Ovary (tissue), 9 donors: ENCODE results near the gene RBM47. TPM values are rescaled to one million over a fixed set of nuclear protein-coding genes. Genes with fewer than 3 reads are reported as not detected.

Experiments used
- DNase-seq, 5 donors: peaks; one replicate each; pipeline ENCODE4 v3.0.0-alpha.2; 2019 to 2020
- H3K27ac ChIP-seq, 2 donors: fragments of 200-600 bp; one replicate each; pipeline versions ENCODE4 v1.5.1 to v1.8.0; 2019 to 2022
- H3K27me3 ChIP-seq: fragments of 200-600 bp; one replicate; pipeline ENCODE4 v1.8.0; 2022
- H3K36me3 ChIP-seq: fragments of 200-600 bp; sonication (generic); one replicate; pipeline ENCODE4 v1.5.1; 2019
- H3K4me1 ChIP-seq: one replicate; pipeline ENCODE4 v1.8.1; 2013; ENCODE audit warnings: mild to moderate bottlenecking, moderate library complexity; ENCODE audit not compliant: insufficient read depth
- H3K4me3 ChIP-seq: fragments of 200-600 bp; sonication (generic); one replicate; pipeline ENCODE4 v1.5.1; 2017
- H3K9me3 ChIP-seq, 2 donors: fragments of 200-600 bp in 1 of 2; sonication (generic) in 1 of 2; one replicate each; pipeline versions ENCODE4 v1.5.1 to v1.8.1; 2013 to 2019; ENCODE audit warnings: mild to moderate bottlenecking in 1 of 2, moderate library complexity in 1 of 2
- CTCF ChIP-seq, 3 donors: fragments of 450-650 bp in 2 of 3; fragments of 200-600 bp in 1 of 3; IDR thresholded peaks; one replicate each; pipeline versions ENCODE4 v1.5.1 to v1.8.0; 2016 to 2022; ENCODE audit warnings: antibody characterized with exemption in 3 of 3, mild to moderate bottlenecking in 1 of 3
- EP300 ChIP-seq: sonication (generic); formaldehyde crosslinking; IDR thresholded peaks from one replicate; pipeline ENCODE4 v1.6.1; 2017; ENCODE audit warnings: antibody characterized with exemption
- POLR2A ChIP-seq: fragments of 450-650 bp; IDR thresholded peaks from one replicate; pipeline ENCODE4 v1.6.1; 2017; ENCODE audit warnings: antibody characterized with exemption, mild to moderate bottlenecking, moderate library complexity
- WGBS, 3 donors: extraction: QIAGEN DNeasy Blood & Tissue Kit in 1 of 3; methylation state at CpG; one replicate each; pipeline versions ENCODE4 v1.1.5 to v1.1.7; 2013 to 2017; 5-methylcytosine and 5-hydroxymethylcytosine counted together
- intact Hi-C, 4 donors: fragments of 100-400 bp; cut with DNase I; formaldehyde crosslinking; loops; one replicate each; pipeline versions ENCODE4 v1.11.0 to v1.15.1; 2022 to 2023
- polyA plus RNA-seq, 2 donors: library from polyadenylated mRNA; stranded (reverse); fragments of 200-250 nt in 1 of 2; fragments of 350-450 nt in 1 of 2; fragmentation: Illumina TruSeq in 1 of 2; extraction: RNeasy Lipid Tissue Mini Kit (QIAGEN cat#74804) in 1 of 2; gene quantifications; one replicate each; pipeline ENCODE4 v1.2.3, GENCODE V29; 2013 to 2014
- total RNA-seq, 7 donors: library from RNA; depleted of rRNA in 2 of 7; stranded (reverse); fragments of >200 nt in 2 of 7; fragmentation: NEBNext Ultra II Directional in 3 of 7; extraction: Animal tissue kit (Norgen Biotek cat#: 25700) in 3 of 7; gene quantifications; one replicate each; pipeline versions ENCODE4 v1.1.0 to v1.2.4, GENCODE V29; 2016 to 2023
- donor health status: DM: no; HTN: no; CAD: no; lungs with moderate emphysema.
- donor health status: DM: no; HTN: no; CAD: no.
- donor health status: Bipolar disorder and iron deficiency.
- donor health status: DM: yes; HTN: yes; CAD: no.
- donor health status: DM: no; HTN: no; CAD: no.
- donor health status: DM: yes; HTN: yes; CAD: no.

The RBM47 gene
- total and polyA plus RNA-seq, 9 donors, result 2.7 to 92.8 (median 10.3) TPM

DNA sequence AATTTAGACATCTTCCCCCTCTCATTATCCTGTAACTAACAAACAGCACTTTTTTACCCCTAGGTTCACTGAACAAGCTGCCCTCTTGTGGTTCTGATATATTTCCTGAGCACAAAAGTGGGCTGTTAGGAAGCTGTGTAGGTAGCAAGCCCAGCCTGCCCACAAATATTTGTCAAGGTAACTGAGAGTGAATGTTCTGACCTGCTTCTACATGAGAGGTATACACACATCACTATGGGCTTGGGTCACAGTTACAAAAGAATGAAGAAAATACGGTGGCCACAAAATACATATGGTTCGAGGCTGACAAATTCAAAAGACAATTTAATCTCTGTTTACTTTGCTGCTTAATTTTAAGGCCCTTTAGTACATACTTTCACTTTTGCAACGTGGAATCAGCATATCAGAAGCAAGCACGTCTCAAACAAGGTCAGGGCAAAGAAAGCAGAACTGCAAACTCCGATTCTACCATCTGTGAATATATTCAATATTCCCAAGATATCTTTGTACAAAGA lies 78.7 kb downstream of the RBM47 start:
- TF ChIP-seq CTCF (IDR thresholded peaks at IDR 0.05) (peak in 2 of 3 donors; percentile 5 to 55), EP300 (no peak), POLR2A (no peak)
- Histone ChIP-seq H3K4me3 (no peak overlapping the region), H3K9me3 (no peaks in the 10 kb centered on the region), H3K27me3 (no peaks in the 10 kb centered on the region), H3K4me1 (no peaks in the 10 kb centered on the region), H3K36me3 (no peaks in the 10 kb centered on the region), H3K27ac (peak overlapping the region in 1 of 2 donors; percentile 66)
- DNase-seq, result no peak
- intact Hi-C loops, result no loop called here
- 1 to 3% (median 2%) methylated on average over 5 of the region's 5 CpGs for WGBS, 3 donors

DNA sequence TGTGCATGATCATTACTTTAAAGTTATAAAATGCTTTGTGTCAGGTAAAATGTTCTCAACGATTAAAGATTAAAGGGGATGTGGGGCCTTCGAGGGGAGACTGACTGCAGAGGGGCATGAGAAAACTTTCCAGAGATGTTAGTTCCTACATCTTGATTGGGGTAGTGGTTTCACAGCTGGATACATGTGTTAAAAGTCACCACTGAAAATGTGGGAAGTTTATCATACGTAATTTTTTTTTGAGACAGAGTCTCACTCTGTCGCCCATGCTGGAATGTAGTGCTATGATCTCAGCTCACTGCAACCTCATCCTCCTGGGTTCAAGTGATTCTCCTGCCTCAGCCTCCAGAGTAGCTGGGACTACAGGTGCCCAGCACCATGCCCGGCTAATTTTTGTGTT lies 79.5 kb downstream of the RBM47 start:
- Histone ChIP-seq H3K27me3 (no peaks in the 10 kb centered on the region), H3K36me3 (no peaks in the 10 kb centered on the region), H3K4me3 (no peak overlapping the region), H3K4me1 (no peaks in the 10 kb centered on the region), H3K9me3 (no peaks in the 10 kb centered on the region), H3K27ac (peak overlapping the region in 1 of 2 donors; percentile 66)
- intact Hi-C loops, result no loop called here
- DNase-seq, result no peak
- WGBS, 3 donors, result 72 to 85% (median 79%) methylated on average over 5 of the region's 5 CpGs
- TF ChIP-seq EP300, result no peak
- no peak for TF ChIP-seq POLR2A
- TF ChIP-seq CTCF (IDR thresholded peaks at IDR 0.05), result no peak

DNA sequence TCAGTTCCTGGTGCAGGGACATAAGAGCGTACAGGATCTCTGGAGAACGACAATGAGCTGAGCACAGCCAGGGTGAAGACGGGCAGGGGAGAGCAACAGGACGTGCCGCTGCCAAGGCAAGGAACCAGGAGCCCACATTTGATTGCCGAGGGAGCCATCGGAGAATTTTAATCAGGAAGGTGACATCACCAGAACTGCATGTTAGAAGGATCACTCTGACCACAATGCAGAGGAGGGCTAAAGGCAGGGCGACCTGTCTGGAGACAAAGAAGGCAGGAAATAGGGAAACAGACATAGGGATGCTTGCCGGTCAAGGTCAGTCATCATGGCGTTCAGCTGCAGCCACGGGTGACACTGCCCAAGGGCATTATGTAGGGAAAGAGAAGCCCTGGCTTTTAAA lies 81.4 kb downstream of the RBM47 start:
- no peak overlapping the region for H3K4me3 ChIP-seq
- intact Hi-C loops, result no loop called here
- DNase-seq, result no peak
- WGBS, 3 donors, result 50 to 62% (median 58%) methylated on average over 11 of the region's 11 CpGs
- H3K27ac ChIP-seq, result no peak overlapping the region
- H3K36me3 ChIP-seq, result no peaks in the 10 kb centered on the region
- H3K9me3 ChIP-seq, result no peaks in the 10 kb centered on the region
- no peaks in the 10 kb centered on the region for H3K4me1 ChIP-seq
- TF ChIP-seq POLR2A (no peak), CTCF (IDR thresholded peaks at IDR 0.05) (no peak), EP300 (no peak)
- no peaks in the 10 kb centered on the region for H3K27me3 ChIP-seq

GRCh38 chr4:40547789-40548132 lies 81.9 kb downstream of the RBM47 start:
- no peaks in the 10 kb centered on the region for H3K9me3 ChIP-seq
- no peak for DNase-seq
- no peak overlapping the region for H3K27ac ChIP-seq
- no peaks in the 10 kb centered on the region for H3K36me3 ChIP-seq
- no peaks in the 10 kb centered on the region for H3K4me1 ChIP-seq
- H3K27me3 ChIP-seq, result no peaks in the 10 kb centered on the region
- H3K4me3 ChIP-seq, result no peak overlapping the region
- TF ChIP-seq EP300 (no peak), CTCF (IDR thresholded peaks at IDR 0.05) (no peak), POLR2A (no peak)
- WGBS, 3 donors, result 90 to 95% (median 94%) methylated on average over 2 of the region's 2 CpGs
- intact Hi-C loops, result no loop called here
